AG04450 (cell line): ENCODE measurements around the gene GPC6. TPM values are rescaled to one million over a fixed set of nuclear protein-coding genes. Genes with fewer than 3 reads are reported as not detected.
"Not testable (repeated sequence)": the region's sequence is repeated elsewhere in the genome, so short reads cannot be mapped to it uniquely, and the experiment has no call there.

ENCODE experiments used
- CTCF ChIA-PET: fragments of 300-600, 350-600 bp; formaldehyde crosslinking; extraction: SDS; loops from one replicate; lab custom pipeline; 2022; ENCODE audit warnings: antibody characterized with exemption, inconsistent platforms; lab: Charles Lee
- POLR2A ChIA-PET: fragments of 350-600 bp; formaldehyde crosslinking; extraction: SDS; loops from one replicate; lab custom pipeline; 2021; ENCODE audit warnings: antibody characterized with exemption, inconsistent platforms; lab: Yijun Ruan, JAX
- DNase-seq: peaks from one replicate; pipeline ENCODE4 v3.0.0-alpha.2; 2011; ENCODE audit warnings: low read depth, low spot score
- H3K27ac ChIP-seq: one replicate; pipeline ENCODE4 v1.5.1; 2012; ENCODE audit warnings: low read depth, low read length, control low read depth
- H3K27me3 ChIP-seq: one replicate; pipeline ENCODE4 v1.6.0; 2012; ENCODE audit warnings: low read length; ENCODE audit not compliant: control insufficient read depth, insufficient read depth
- H3K4me3 ChIP-seq: 2 replicates; pipeline ENCODE4 v1.5.1; 2011; ENCODE audit warnings: mild to moderate bottlenecking, low read depth, low read length, control low read depth
- H3K9me3 ChIP-seq: 2 replicates; pipeline ENCODE4 v1.5.1; 2012; ENCODE audit warnings: low read length; ENCODE audit not compliant: control insufficient read depth, insufficient read depth
- CTCF ChIP-seq: IDR thresholded peaks from 2 replicates; pipeline ENCODE4 v1.5.1; 2011; ENCODE audit warnings: low read depth, low read length, control low read depth, inconsistent platforms
- polyA plus RNA-seq: library from polyadenylated mRNA; depleted of rRNA; stranded (reverse); fragments of >200 nt; gene quantifications from 2 replicates; pipeline ENCODE4 v1.2.3, GENCODE V29; 2011

The GPC6 gene
- polyA plus RNA-seq, 1 experiment = 40.4 TPM

GRCh38 chr13:93450761-93451160 is 224.2 kb downstream of the GPC6 start:
- H3K4me3 ChIP-seq = no peak overlapping the region
- POLR2A ChIA-PET = no interaction called here
- H3K27me3 ChIP-seq = no peaks in the 10 kb centered on the region
- H3K27ac ChIP-seq = no peak overlapping the region
- CTCF ChIA-PET = no interaction called here
- H3K9me3 ChIP-seq = peaks cover 3% of the 10 kb centered on the region; the same call in 1 of the 2 replicates
- DNase-seq = no peak
- TF ChIP-seq CTCF = no peak

GRCh38 chr13:93454676-93455235 is 228.1 kb downstream of the GPC6 start:
- CTCF ChIA-PET, H3K27ac ChIP-seq, H3K27me3 ChIP-seq, H3K4me3 ChIP-seq, DNase-seq, H3K9me3 ChIP-seq, POLR2A ChIA-PET: not testable (repeated sequence)

- TF ChIP-seq CTCF = no peak
- DNase-seq = no peak
- peaks cover 3% of the 10 kb centered on the region; the same call in 1 of the 2 replicates for H3K9me3 ChIP-seq
- H3K27ac ChIP-seq = no peak overlapping the region
- no peak overlapping the region for H3K4me3 ChIP-seq
- ChIA-PET POLR2A (no interaction called here), CTCF (no interaction called here)
- H3K27me3 ChIP-seq = no peaks in the 10 kb centered on the region
Observed at GRCh38 chr13:93455861-93456260, 229.3 kb downstream of the GPC6 start.

- no peak overlapping the region for H3K27ac ChIP-seq
- no peaks in the 10 kb centered on the region for H3K27me3 ChIP-seq
- TF ChIP-seq CTCF = no peak
- ChIA-PET POLR2A (no interaction called here), CTCF (no interaction called here)
- H3K4me3 ChIP-seq = no peak overlapping the region
- no peak for DNase-seq
- no peaks in the 10 kb centered on the region for H3K9me3 ChIP-seq
Observed at GRCh38 chr13:93460005-93460404, 233.4 kb downstream of the GPC6 start.

GRCh38 chr13:93462151-93462550 is 235.5 kb downstream of the GPC6 start:
- POLR2A ChIA-PET = no interaction called here
- Histone ChIP-seq H3K4me3 (no peak overlapping the region), H3K27me3 (no peaks in the 10 kb centered on the region), H3K9me3 (no peaks in the 10 kb centered on the region), H3K27ac (no peak overlapping the region)
- no peak for TF ChIP-seq CTCF
- no peak for DNase-seq
- CTCF ChIA-PET = no interaction called here
